H1 (cell line): Measurements from ENCODE around the gene TUBGCP2. TPM values are rescaled to one million over a fixed set of nuclear protein-coding genes. Genes with fewer than 3 reads are reported as not detected.

Experiments used
- CTBP2 ChIP-seq: IDR thresholded peaks from 2 replicates; pipeline ENCODE4 v1.7.0; 2011; ENCODE audit warnings: borderline replicate concordance, mild to moderate bottlenecking, moderate library complexity, mixed read lengths, low read length; ENCODE audit not compliant: insufficient read depth, insufficient read length
- CTCF ChIP-seq, 3 experiments: IDR thresholded peaks; 1 replicate in 2 of 3; 2 replicates in 1 of 3; pipeline versions ENCODE4 v1.5.1 to v1.6.1; 2011; ENCODE audit warnings: low read length in 3 of 3, mild to moderate bottlenecking in 3 of 3, inconsistent platforms in 2 of 3, low read depth in 1 of 3, moderate library complexity in 1 of 3; ENCODE audit not compliant: insufficient read depth in 1 of 3; ENCODE audit errors: control extremely low read depth in 1 of 3
- E2F6 ChIP-seq: IDR thresholded peaks from 2 replicates; pipeline ENCODE4 v1.6.1; 2012; ENCODE audit warnings: inconsistent platforms
- JUND ChIP-seq: IDR thresholded peaks from 2 replicates; pipeline ENCODE4 v1.6.1; 2011; ENCODE audit warnings: mild to moderate bottlenecking, improper control_type of control experiment, low read length
- TCF12 ChIP-seq: IDR thresholded peaks from 2 replicates; pipeline ENCODE4 v1.6.1; 2011; ENCODE audit warnings: low read depth, mild to moderate bottlenecking, low read length
- polyA plus RNA-seq, 7 experiments: library from polyadenylated mRNA; depleted of rRNA in 3 of 7; stranded (reverse) in 5 of 7; unstranded in 2 of 7; fragments of >200 nt in 5 of 7; fragments of 200-250 nt in 2 of 7; gene quantifications; 1 replicate in 5 of 7; 2 replicates in 1 of 7; 4 replicates in 1 of 7; pipeline versions ENCODE4 v1.2.1 to v1.2.3, GENCODE V29; 2011 to 2013; ENCODE audit warnings: missing spikeins in 2 of 7, mixed read lengths in 2 of 7
- total RNA-seq: library from RNA; stranded (reverse); fragmentation: NEBNext Ultra II Directional; extraction: Animal tissue kit (Norgen Biotek cat#: 25700); gene quantifications from 2 replicates; pipeline ENCODE4 v1.2.1, GENCODE V29; 2021

The TUBGCP2 gene
- total and polyA plus RNA-seq, 2 of the 8 experiments (the other 6 are each of a cell fraction or from before 2014, with no cell fraction given): 34.9 to 51.9 TPM

GRCh38 chr10:133237588-133238465 lies 70.8 kb downstream of the TUBGCP2 start, which contains the start of gene VENTX (continued):
- TF ChIP-seq CTCF (IDR thresholded peaks at IDR 0.05; ENCODE audit: control extremely low read depth in 1 of 3, insufficient read depth in 1 of 3, low read depth in 1 of 3, low read length in 3 of 3) (no peak), CTBP2 (peak; percentile 77), E2F6 (peak; percentile 93), TCF12 (0 out of 2 replicates have a peak, but pooled peaks have one; percentile 40), JUND (no peak)
